Stimulated activated naive B cell treated with anti-CD40 and anti-IgM and Interleukin-4, amounts not matched to agents 10 μg/mL and 1 μg/mL and 100 μg/mL, for 72 hours (primary cell): ENCODE data around the gene AKAP13.
A peak's percentile ranks its signal among the peaks of the same experiment; 100 is the strongest.
"Not testable (repeated sequence)": the region's sequence is repeated elsewhere in the genome, so short reads cannot be mapped to it uniquely, and the experiment has no call there.

Source experiments
- ATAC-seq, 2 donors: fragments of 150-1000 bp; cut with Tn5 transposase; replicated peaks; 2 replicates each; pipeline ENCODE4 v1.10.0; 2021; ENCODE audit warnings: moderate library complexity in 1 of 2
- DNase-seq: peaks from one replicate; pipeline ENCODE4 v3.0.0; 2021
- H3K27ac Mint-ChIP-seq: one replicate; pipeline ENCODE4 v1.8.0; 2022; ENCODE audit warnings: mild to moderate bottlenecking, mixed read lengths
- H3K27me3 Mint-ChIP-seq, 2 donors: one replicate each; pipeline ENCODE4 v1.8.0; 2022; ENCODE audit warnings: mixed read lengths in 2 of 2
- H3K36me3 Mint-ChIP-seq, 2 donors: one replicate each; pipeline ENCODE4 v1.8.0; 2022; ENCODE audit warnings: mixed read lengths in 2 of 2, mild to moderate bottlenecking in 1 of 2
- H3K4me1 Mint-ChIP-seq, 2 donors: one replicate each; pipeline ENCODE4 v1.8.0; 2022; ENCODE audit warnings: mixed read lengths in 2 of 2, mild to moderate bottlenecking in 1 of 2
- H3K4me3 Mint-ChIP-seq, 2 donors: one replicate each; pipeline ENCODE4 v1.8.0; 2022; ENCODE audit warnings: mild to moderate bottlenecking in 2 of 2, mixed read lengths in 2 of 2, moderate library complexity in 1 of 2
- H3K9me3 Mint-ChIP-seq, 2 donors: one replicate each; pipeline ENCODE4 v1.8.0; 2022; ENCODE audit warnings: mixed read lengths in 2 of 2, mild to moderate bottlenecking in 1 of 2

The AKAP13 gene

GRCh38 chr15:85636351-85636750, 255.9 kb downstream of the AKAP13 start:
- no peak overlapping the region for H3K4me3 Mint-ChIP-seq
- H3K27me3 Mint-ChIP-seq: no peaks in the 10 kb centered on the region
- peaks cover 0 to 20% of the 10 kb centered on the region in 2 donors for H3K36me3 Mint-ChIP-seq
- no peak for DNase-seq
- H3K4me1 Mint-ChIP-seq: peaks cover 9 to 23% of the 10 kb centered on the region in 2 donors
- no peak overlapping the region for H3K27ac Mint-ChIP-seq
- H3K9me3 Mint-ChIP-seq: no peaks in the 10 kb centered on the region
- no peak for ATAC-seq

DNA sequence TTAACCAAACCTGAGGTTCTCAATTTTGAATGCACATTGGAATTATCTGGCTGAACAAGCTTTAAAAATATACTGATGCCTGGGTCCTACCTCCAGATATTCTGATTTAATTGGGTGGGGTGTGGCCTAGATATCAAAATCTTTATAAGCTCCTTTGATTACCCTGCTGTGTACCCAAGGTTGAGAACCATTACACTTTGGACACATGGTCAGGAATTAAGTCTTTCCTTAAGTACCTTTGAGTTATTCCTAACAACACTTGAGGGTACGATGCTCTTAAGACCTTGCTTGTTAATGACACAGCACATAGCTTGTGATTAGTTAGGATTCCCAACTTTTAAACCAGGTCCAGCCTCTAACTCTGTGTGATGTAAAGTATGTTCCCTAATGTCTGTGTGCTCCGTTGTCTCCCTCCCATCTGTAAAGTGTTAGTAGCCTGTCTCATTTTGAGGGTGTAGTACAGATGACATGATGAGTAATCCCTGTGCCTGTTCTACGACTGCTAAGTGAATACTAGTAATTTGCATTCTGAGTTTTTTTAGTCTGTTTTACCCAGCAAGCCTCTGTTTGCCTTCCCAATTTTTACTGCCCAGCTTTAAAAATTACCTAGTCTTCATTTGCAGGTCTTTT, 259.5 kb downstream of the AKAP13 start:
- H3K36me3 Mint-ChIP-seq: peaks cover 15 to 32% of the 10 kb centered on the region in 2 donors

DNA sequence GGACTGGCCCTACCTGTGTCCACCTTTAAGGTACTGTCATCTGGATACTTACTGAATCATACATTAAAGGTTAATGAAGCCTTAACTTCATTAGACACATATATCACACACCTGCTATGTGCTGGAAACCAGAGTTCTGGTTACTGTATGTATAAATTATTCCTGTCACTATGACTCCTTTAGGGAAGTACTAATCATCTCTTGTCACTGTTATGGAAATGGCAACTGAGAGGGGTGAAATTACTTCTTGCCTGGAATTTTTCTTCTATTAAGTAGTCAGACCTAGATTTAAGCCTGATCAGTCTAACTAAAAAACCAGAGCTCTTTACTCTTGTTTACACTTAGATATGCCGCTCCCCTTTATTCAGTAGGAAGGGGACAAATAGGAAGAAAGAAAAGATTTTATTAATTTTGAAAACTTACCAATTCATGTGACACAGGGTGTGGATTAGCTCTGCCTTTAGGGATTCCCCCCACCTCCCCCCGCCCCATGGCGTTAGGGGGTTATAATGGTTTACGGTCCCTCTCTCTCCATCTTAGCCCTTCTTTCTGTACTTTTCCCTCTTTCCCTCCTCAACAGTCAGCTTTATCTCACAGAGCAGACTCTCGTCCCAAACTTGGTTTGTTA, 261.8 kb downstream of the AKAP13 start:
- H3K36me3 Mint-ChIP-seq: peaks cover 28 to 42% of the 10 kb centered on the region in 2 donors
- DNase-seq: no peak
- no peaks in the 10 kb centered on the region for H3K27me3 Mint-ChIP-seq
- H3K4me3 Mint-ChIP-seq: no peak overlapping the region
- no peaks in the 10 kb centered on the region for H3K9me3 Mint-ChIP-seq
- ATAC-seq: peak; percentile 44 to 53
- H3K27ac Mint-ChIP-seq: no peak overlapping the region
- H3K4me1 Mint-ChIP-seq: peaks cover 11 to 28% of the 10 kb centered on the region in 2 donors

More for the DNA sequence above, 259.5 kb downstream of the AKAP13 start:
- no peaks in the 10 kb centered on the region for H3K27me3 Mint-ChIP-seq
- H3K9me3 Mint-ChIP-seq: no peaks in the 10 kb centered on the region
- no peak for ATAC-seq
- H3K4me1 Mint-ChIP-seq: peaks cover 12 to 18% of the 10 kb centered on the region in 2 donors
- peak overlapping the region; percentile 10 for H3K27ac Mint-ChIP-seq
- no peak for DNase-seq
- no peak overlapping the region for H3K4me3 Mint-ChIP-seq

DNA sequence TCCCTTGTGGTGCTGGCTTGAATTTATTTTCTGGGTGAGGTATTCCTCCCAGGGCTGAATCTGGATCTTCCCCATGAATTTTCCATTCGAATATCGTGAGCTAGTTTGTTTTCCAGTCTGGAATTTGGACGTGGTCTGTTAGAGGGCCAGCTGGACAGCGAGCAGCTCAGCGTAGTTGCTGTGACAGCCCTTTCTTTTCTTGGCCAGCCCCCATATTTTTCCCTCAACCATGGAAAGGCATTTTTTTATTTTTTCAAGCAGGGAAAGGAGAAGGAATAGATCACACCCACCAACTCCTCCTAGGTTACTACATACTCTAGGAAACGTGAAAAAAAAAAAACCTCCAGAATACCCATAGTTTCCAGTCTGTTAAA, 262.3 kb downstream of the AKAP13 start:
- no peak for DNase-seq
- Mint-ChIP-seq H3K9me3 (no peaks in the 10 kb centered on the region), H3K4me1 (peaks cover 8 to 27% of the 10 kb centered on the region in 2 donors), H3K4me3 (no peak overlapping the region), H3K27ac (no peak overlapping the region), H3K36me3 (peaks cover 32 to 46% of the 10 kb centered on the region in 2 donors), H3K27me3 (no peaks in the 10 kb centered on the region)
- ATAC-seq: no peak

- no peak for DNase-seq
- peak; percentile 45 to 75 for ATAC-seq
- H3K9me3 Mint-ChIP-seq: no peaks in the 10 kb centered on the region
- peaks cover 11 to 27% of the 10 kb centered on the region in 2 donors for H3K4me1 Mint-ChIP-seq
- H3K36me3 Mint-ChIP-seq: peaks cover 41 to 44% of the 10 kb centered on the region in 2 donors
- H3K27me3 Mint-ChIP-seq: no peaks in the 10 kb centered on the region
- no peak overlapping the region for H3K4me3 Mint-ChIP-seq
- peak overlapping the region; percentile 75 for H3K27ac Mint-ChIP-seq
Measured at GRCh38 chr15:85646538-85647091, 266.2 kb downstream of the AKAP13 start.

DNA sequence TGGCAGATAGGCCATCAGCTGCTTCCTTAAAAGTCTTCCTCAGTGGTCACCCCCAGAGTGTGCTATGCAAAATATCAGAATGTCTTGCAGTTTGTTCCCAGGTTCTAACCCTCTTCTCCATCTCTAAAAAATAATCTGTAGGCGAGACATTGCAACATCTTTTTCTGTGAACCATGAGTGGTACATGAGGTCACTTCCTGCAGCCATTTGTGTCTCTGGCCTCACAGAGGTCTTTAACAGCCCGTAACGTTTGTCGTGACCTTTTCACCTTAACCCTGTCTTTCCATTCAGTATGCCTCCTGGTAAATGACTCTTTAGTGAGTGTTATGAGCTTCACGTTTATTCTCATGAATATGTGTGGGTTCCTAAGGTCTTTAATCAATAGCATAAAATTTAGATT, 269.0 kb downstream of the AKAP13 start:
- Mint-ChIP-seq H3K27ac (no peak overlapping the region), H3K27me3 (no peaks in the 10 kb centered on the region), H3K4me3 (no peak overlapping the region), H3K4me1 (peaks cover 8 to 27% of the 10 kb centered on the region in 2 donors), H3K9me3 (no peaks in the 10 kb centered on the region), H3K36me3 (peaks cover 35 to 44% of the 10 kb centered on the region in 2 donors)
- ATAC-seq (peak in 1 of 2 donors; percentile 60), DNase-seq (no peak)

GRCh38 chr15:85651548-85651947, 271.1 kb downstream of the AKAP13 start:
- peaks cover 6 to 12% of the 10 kb centered on the region in 2 donors for H3K4me1 Mint-ChIP-seq
- H3K36me3 Mint-ChIP-seq: peaks cover 34 to 44% of the 10 kb centered on the region in 2 donors
- no peak for DNase-seq
- no peak for ATAC-seq
- H3K9me3 Mint-ChIP-seq: no peaks in the 10 kb centered on the region
- no peaks in the 10 kb centered on the region for H3K27me3 Mint-ChIP-seq
- no peak overlapping the region for H3K27ac Mint-ChIP-seq
- no peak overlapping the region for H3K4me3 Mint-ChIP-seq

DNA sequence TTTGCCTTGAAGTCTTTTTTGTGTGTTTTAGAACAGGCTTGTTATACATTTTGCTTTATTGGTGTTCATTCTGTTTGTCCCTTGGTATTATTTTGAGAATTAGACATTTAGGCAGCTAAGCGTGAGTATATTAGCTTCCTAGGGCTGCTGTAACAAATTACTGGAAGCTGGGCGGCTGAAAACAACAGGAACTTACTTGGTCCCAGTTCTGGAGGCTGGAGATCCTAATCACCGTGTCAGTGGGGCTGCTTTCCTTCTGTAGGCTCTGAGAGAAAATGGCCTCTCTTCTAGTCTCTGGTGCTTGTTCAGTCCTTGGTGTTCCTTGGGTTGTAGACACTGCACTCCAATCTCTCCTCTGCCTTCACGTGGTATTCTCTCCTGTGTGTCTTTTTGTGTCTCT, 272.1 kb downstream of the AKAP13 start:
- peaks cover 6% of the 10 kb centered on the region in 2 donors for H3K4me1 Mint-ChIP-seq
- H3K4me3 Mint-ChIP-seq: no peak overlapping the region
- H3K9me3 Mint-ChIP-seq: no peaks in the 10 kb centered on the region
- H3K27ac Mint-ChIP-seq: no peak overlapping the region
- peaks cover 28 to 40% of the 10 kb centered on the region in 2 donors for H3K36me3 Mint-ChIP-seq
- DNase-seq (no peak), ATAC-seq (no peak)
- H3K27me3 Mint-ChIP-seq: no peaks in the 10 kb centered on the region

GRCh38 chr15:85657132-85657531, 276.7 kb downstream of the AKAP13 start:
- H3K4me3 Mint-ChIP-seq: no peak overlapping the region
- H3K9me3 Mint-ChIP-seq: no peaks in the 10 kb centered on the region
- H3K4me1 Mint-ChIP-seq: peaks cover 0 to 3% of the 10 kb centered on the region in 2 donors
- peak overlapping the region; percentile 60 for H3K27ac Mint-ChIP-seq
- ATAC-seq (no peak), DNase-seq (no peak)
- no peaks in the 10 kb centered on the region for H3K27me3 Mint-ChIP-seq
- H3K36me3 Mint-ChIP-seq: peaks cover 22 to 59% of the 10 kb centered on the region in 2 donors

DNA sequence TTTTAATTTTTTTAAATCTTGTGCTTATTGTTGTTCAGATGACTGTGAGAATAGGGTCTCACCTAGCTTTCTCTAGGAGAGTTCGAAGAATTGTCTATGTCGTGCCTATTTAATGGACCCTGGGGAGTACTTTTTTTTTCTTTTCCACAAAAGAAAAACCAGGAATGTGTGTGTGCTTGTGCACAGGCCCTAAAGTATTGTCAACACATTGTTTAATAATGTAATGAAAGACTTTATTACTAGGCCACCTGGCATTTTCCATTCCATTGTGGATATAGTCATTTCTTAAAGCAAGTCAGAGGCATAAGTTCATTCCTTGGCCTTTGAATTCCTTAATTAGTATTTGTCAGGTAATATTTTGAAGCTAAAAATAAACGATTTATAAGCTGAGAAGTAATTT, 278.4 kb downstream of the AKAP13 start:
- DNase-seq (no peak), ATAC-seq (no peak)
- no peak overlapping the region for H3K4me3 Mint-ChIP-seq
- H3K36me3 Mint-ChIP-seq: peaks cover 30 to 57% of the 10 kb centered on the region in 2 donors
- no peak overlapping the region for H3K27ac Mint-ChIP-seq
- H3K4me1 Mint-ChIP-seq: peaks cover 0 to 3% of the 10 kb centered on the region in 2 donors
- H3K9me3 Mint-ChIP-seq: no peaks in the 10 kb centered on the region
- H3K27me3 Mint-ChIP-seq: no peaks in the 10 kb centered on the region

DNA sequence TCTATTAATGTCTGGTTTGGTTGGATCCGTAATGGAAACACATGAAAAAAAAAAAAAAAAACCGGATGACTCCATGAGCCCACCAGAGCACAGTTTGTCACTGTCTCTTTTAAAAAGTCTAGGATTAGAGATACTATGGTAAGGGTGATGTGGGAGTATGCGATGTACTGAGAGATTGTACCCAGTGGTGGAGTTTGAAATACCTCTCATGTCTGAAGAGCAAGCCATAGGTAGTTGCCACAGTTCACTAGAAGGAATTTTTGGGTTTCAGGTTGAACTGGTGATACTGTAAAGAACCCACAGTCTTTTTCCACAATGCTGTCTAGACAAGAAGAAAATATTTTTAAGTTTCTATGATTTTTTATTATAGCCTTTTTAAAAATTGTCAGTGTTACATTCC, 281.5 kb downstream of the AKAP13 start:
- Mint-ChIP-seq H3K9me3 (no peaks in the 10 kb centered on the region), H3K36me3 (peaks cover 41 to 70% of the 10 kb centered on the region in 2 donors), H3K4me1 (peaks cover 6 to 7% of the 10 kb centered on the region in 2 donors), H3K27me3 (no peaks in the 10 kb centered on the region), H3K4me3 (no peak overlapping the region), H3K27ac (no peak overlapping the region)
- DNase-seq (no peak), ATAC-seq (no peak)

GRCh38 chr15:85665677-85666076, 285.3 kb downstream of the AKAP13 start:
- not testable (repeated sequence) for H3K4me3 Mint-ChIP-seq, H3K9me3 Mint-ChIP-seq, H3K27me3 Mint-ChIP-seq, ATAC-seq, DNase-seq, H3K27ac Mint-ChIP-seq
- peaks cover 54 to 61% of the 10 kb centered on the region in 2 donors for H3K36me3 Mint-ChIP-seq
- H3K4me1 Mint-ChIP-seq: peaks cover 10 to 20% of the 10 kb centered on the region in 2 donors

DNA sequence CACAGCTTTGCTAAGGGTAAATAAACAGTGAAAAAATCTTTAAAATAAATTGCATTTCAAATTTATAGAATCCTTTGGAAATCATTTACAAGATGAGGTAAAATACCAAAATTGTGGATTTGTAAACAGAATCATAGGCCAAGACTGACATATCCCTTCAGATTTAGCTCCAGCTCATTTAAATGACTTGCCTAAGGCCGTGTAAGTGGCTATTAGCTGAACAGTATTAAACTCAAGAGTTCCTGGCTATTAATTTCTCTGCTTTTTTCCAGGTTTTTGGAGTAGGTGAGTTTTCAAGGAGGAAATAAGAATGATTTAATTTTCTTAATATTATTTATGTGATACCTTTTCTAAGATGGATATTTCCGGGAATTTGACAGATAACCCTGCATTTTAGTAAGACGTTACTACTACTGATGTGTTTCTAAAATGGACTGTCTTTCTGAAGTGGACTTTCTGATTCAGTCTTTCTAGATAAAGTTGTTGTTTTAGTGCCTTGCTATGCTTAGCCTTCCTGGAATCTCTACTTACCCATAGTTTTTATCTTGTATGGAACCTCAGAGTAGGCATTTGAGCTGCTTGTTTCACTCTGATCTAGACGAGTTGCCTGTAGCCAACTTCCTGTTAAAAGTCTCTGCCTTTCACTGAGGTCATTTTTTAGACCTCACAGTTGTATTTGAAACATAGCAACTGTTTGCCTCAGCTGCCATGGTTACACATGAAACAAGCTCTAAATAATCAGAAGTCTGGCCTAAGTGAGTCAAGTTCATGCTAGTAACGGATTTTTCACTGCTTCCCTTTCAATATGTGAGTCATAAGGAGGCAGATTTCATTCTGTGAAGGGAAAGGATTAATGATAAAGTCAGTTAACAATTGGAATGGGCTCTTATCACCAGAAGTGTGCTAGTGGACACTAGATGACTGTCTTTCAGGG, 287.4 kb downstream of the AKAP13 start:
- ATAC-seq: peak; percentile 90 to 94
- Mint-ChIP-seq H3K4me3 (peak overlapping the region in 1 of 2 donors; percentile 11), H3K27ac (peak overlapping the region; percentile 82), H3K4me1 (peaks cover 10 to 20% of the 10 kb centered on the region in 2 donors), H3K27me3 (no peaks in the 10 kb centered on the region), H3K36me3 (peaks cover 46 to 58% of the 10 kb centered on the region in 2 donors), H3K9me3 (no peaks in the 10 kb centered on the region)
- peak; percentile 24 for DNase-seq

DNA sequence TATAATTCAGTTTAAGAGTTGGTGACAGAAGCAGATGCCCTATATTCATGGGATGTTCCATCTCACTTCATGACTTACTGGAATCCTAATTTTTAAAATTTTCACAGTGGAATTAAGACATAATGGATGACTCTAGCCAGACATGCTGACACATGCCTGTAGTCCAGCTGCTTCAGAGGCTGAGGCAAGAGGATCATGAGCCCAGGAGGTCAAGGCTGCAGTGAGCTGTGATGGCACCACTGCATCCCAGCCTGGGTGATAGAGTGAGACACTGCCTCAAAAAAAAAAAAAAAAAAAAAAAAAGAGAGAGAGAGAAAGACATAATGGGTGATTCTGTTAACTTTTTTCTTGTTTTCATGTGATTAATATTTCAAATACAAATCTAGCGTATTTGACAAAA, 290.8 kb downstream of the AKAP13 start:
- ATAC-seq: no peak
- DNase-seq: no peak
- H3K27me3 Mint-ChIP-seq: no peaks in the 10 kb centered on the region

More for the DNA sequence above, 290.8 kb downstream of the AKAP13 start:
- H3K4me1 Mint-ChIP-seq: peaks cover 13 to 20% of the 10 kb centered on the region in 2 donors
- no peaks in the 10 kb centered on the region for H3K9me3 Mint-ChIP-seq
- no peak overlapping the region for H3K4me3 Mint-ChIP-seq
- peak overlapping the region; percentile 84 for H3K27ac Mint-ChIP-seq
- H3K36me3 Mint-ChIP-seq: peaks cover 34 to 46% of the 10 kb centered on the region in 2 donors
